ENCODE data around the gene ALOX12B. TPM values are rescaled to one million over a fixed set of nuclear protein-coding genes. Genes with fewer than 3 reads are reported as not detected.
"Not testable (repeated sequence)": the region's sequence is repeated elsewhere in the genome, so short reads cannot be mapped to it uniquely, and the experiment has no call there.

The ALOX12B gene
- total RNA-seq, 2 donors from 2014 or later = 0.95 to 1.2 TPM

GRCh38 chr17:8031261-8031661 is 56.3 kb downstream of the ALOX12B start:
- Histone ChIP-seq H3K9me3 (ENCODE audit: control insufficient read depth, low read length) (no peaks in the 10 kb centered on the region), H3K36me3 (ENCODE audit: control insufficient read depth, insufficient read depth, low read length) (no peaks in the 10 kb centered on the region), H3K4me1 (ENCODE audit: control insufficient read depth, insufficient read depth, low read length) (no peaks in the 10 kb centered on the region), H3K27me3 (ENCODE audit: control insufficient read depth, insufficient read depth, low read length, poor library complexity, severe bottlenecking) (peaks cover 24% of the 10 kb centered on the region), H3K9ac (ENCODE audit: extremely low read depth, low read length, poor library complexity, severe bottlenecking) (no peak overlapping the region), H3K27ac (ENCODE audit: low read depth, low read length) (no peak overlapping the region), H3K4me3 (ENCODE audit: low read length) (no peak overlapping the region)
- H3K4me1 Mint-ChIP-seq = no peaks in the 10 kb centered on the region
- H3K4me3 Mint-ChIP-seq = no peak overlapping the region
- peaks cover 30% of the 10 kb centered on the region for H3K27me3 Mint-ChIP-seq (ENCODE audit: insufficient read depth)
- no peak for DNase-seq
- no peak overlapping the region for H3K27ac Mint-ChIP-seq
- no peaks in the 10 kb centered on the region for H3K36me3 Mint-ChIP-seq (ENCODE audit: low read depth)
- no peaks in the 10 kb centered on the region for H3K9me3 Mint-ChIP-seq
- WGBS, 2 experiments (ENCODE audit: insufficient coverage in 1 of 2, insufficient read length in 1 of 2) = 90 to 93% methylated on average over 6 of the region's 6 CpGs
- TF ChIP-seq CTCF (conservative IDR thresholded peaks at IDR 0.05) = no peak

- TF ChIP-seq CTCF (conservative IDR thresholded peaks at IDR 0.05) = no peak
- Mint-ChIP-seq H3K4me3 (no peak overlapping the region), H3K27ac (no peak overlapping the region), H3K36me3 (ENCODE audit: low read depth) (no peaks in the 10 kb centered on the region), H3K27me3 (ENCODE audit: insufficient read depth) (peaks cover 30% of the 10 kb centered on the region), H3K9me3 (no peaks in the 10 kb centered on the region), H3K4me1 (no peaks in the 10 kb centered on the region)
- H3K4me3 ChIP-seq (ENCODE audit: low read length) = no peak overlapping the region
- WGBS, 2 experiments (ENCODE audit: insufficient coverage in 1 of 2, insufficient read length in 1 of 2) = 84 to 94% methylated on average over 3 to 5 of the region's 5 CpGs
- H3K9me3 ChIP-seq (ENCODE audit: control insufficient read depth, low read length) = no peaks in the 10 kb centered on the region
- H3K36me3 ChIP-seq (ENCODE audit: control insufficient read depth, insufficient read depth, low read length) = no peaks in the 10 kb centered on the region
- no peaks in the 10 kb centered on the region for H3K4me1 ChIP-seq (ENCODE audit: control insufficient read depth, insufficient read depth, low read length)
- no peak overlapping the region for H3K9ac ChIP-seq (ENCODE audit: extremely low read depth, low read length, poor library complexity, severe bottlenecking)
- no peak overlapping the region for H3K27ac ChIP-seq (ENCODE audit: low read depth, low read length)
- DNase-seq = no peak
- peaks cover 33% of the 10 kb centered on the region for H3K27me3 ChIP-seq (ENCODE audit: control insufficient read depth, insufficient read depth, low read length, poor library complexity, severe bottlenecking)
Measured at GRCh38 chr17:8029121-8029520, 58.4 kb downstream of the ALOX12B start.

GRCh38 chr17:8025176-8025911 is 62.2 kb downstream of the ALOX12B start:
- Histone ChIP-seq H3K4me1 (ENCODE audit: control insufficient read depth, insufficient read depth, low read length) (peaks cover 3% of the 10 kb centered on the region), H3K27me3 (ENCODE audit: control insufficient read depth, insufficient read depth, low read length, poor library complexity, severe bottlenecking) (peaks cover 33% of the 10 kb centered on the region), H3K4me3 (ENCODE audit: low read length) (no peak overlapping the region), H3K27ac (ENCODE audit: low read depth, low read length) (no peak overlapping the region), H3K9me3 (ENCODE audit: control insufficient read depth, low read length) (no peaks in the 10 kb centered on the region), H3K9ac (ENCODE audit: extremely low read depth, low read length, poor library complexity, severe bottlenecking) (no peak overlapping the region), H3K36me3 (ENCODE audit: control insufficient read depth, insufficient read depth, low read length) (no peaks in the 10 kb centered on the region)
- Mint-ChIP-seq H3K36me3 (ENCODE audit: low read depth) (no peaks in the 10 kb centered on the region), H3K4me3 (no peak overlapping the region), H3K9me3 (no peaks in the 10 kb centered on the region), H3K27me3 (ENCODE audit: insufficient read depth) (peaks cover 31% of the 10 kb centered on the region), H3K4me1 (peaks cover 5% of the 10 kb centered on the region), H3K27ac (no peak overlapping the region)
- DNase-seq = no peak
- TF ChIP-seq CTCF (conservative IDR thresholded peaks at IDR 0.05) = no peak
- 87 to 90% methylated on average over 6 to 9 of the region's 9 CpGs for WGBS, 2 experiments (ENCODE audit: insufficient coverage in 1 of 2, insufficient read length in 1 of 2)

- H3K4me3 Mint-ChIP-seq; H3K36me3 ChIP-seq (ENCODE audit: control insufficient read depth, insufficient read depth, low read length); H3K4me3 ChIP-seq (ENCODE audit: low read length); DNase-seq; H3K4me1 ChIP-seq (ENCODE audit: control insufficient read depth, insufficient read depth, low read length); H3K9me3 Mint-ChIP-seq; H3K4me1 Mint-ChIP-seq; H3K27ac Mint-ChIP-seq; H3K36me3 Mint-ChIP-seq (ENCODE audit: low read depth); H3K9me3 ChIP-seq (ENCODE audit: control insufficient read depth, low read length); H3K9ac ChIP-seq (ENCODE audit: extremely low read depth, low read length, poor library complexity, severe bottlenecking); H3K27ac ChIP-seq (ENCODE audit: low read depth, low read length): not testable (repeated sequence)
- H3K27me3 Mint-ChIP-seq (ENCODE audit: insufficient read depth) = peaks cover 28% of the 10 kb centered on the region
- 83 to 95% methylated on average over 4 to 5 of the region's 6 CpGs for WGBS, 2 experiments (ENCODE audit: insufficient coverage in 1 of 2, insufficient read length in 1 of 2)
- H3K27me3 ChIP-seq (ENCODE audit: control insufficient read depth, insufficient read depth, low read length, poor library complexity, severe bottlenecking) = peaks cover 33% of the 10 kb centered on the region
Measured at GRCh38 chr17:8024161-8024560, 63.4 kb downstream of the ALOX12B start.
